HG03354 (cell line): ENCODE data around the gene ALDH1B1.

ENCODE experiments used
- ATAC-seq: cut with Tn5 transposase; IDR thresholded peaks from one replicate; pipeline ENCODE4 v1.9.1; 2021; ENCODE audit warnings: mild to moderate bottlenecking; ENCODE audit not compliant: unreplicated experiment, poor library complexity, severe bottlenecking

ALDH1B1 gene

GRCh38 chr9:38392235-38393127 lies at the start of gene ALDH1B1:
Gene ALDH1B1, plus strand, starts transcription at chr9:38392702. Its CDS starts 3,047 bp downstream, at chr9:38395749.
- peak; percentile 99 for ATAC-seq

GRCh38 chr9:38343037-38343436 lies 49.5 kb upstream of the ALDH1B1 start:
- ATAC-seq = no peak

GRCh38 chr9:38343552-38343951 lies 49.0 kb upstream of the ALDH1B1 start:
- no peak for ATAC-seq

GRCh38 chr9:38344566-38345324 lies 47.8 kb upstream of the ALDH1B1 start:
- no peak for ATAC-seq

- no peak for ATAC-seq
These were observed 46.4 kb upstream of the ALDH1B1 start for GRCh38 chr9:38345851-38346755.

GRCh38 chr9:38346811-38347210 lies 45.7 kb upstream of the ALDH1B1 start:
- no peak for ATAC-seq

- no peak for ATAC-seq
These were observed 45.2 kb upstream of the ALDH1B1 start for GRCh38 chr9:38347271-38347671.

- ATAC-seq = no peak
These were observed 44.6 kb upstream of the ALDH1B1 start for GRCh38 chr9:38347946-38348345.

GRCh38 chr9:38350529-38350928 lies 42.0 kb upstream of the ALDH1B1 start:
- ATAC-seq = no peak

GRCh38 chr9:38352530-38353328 lies 39.8 kb upstream of the ALDH1B1 start:
- ATAC-seq = no peak

GRCh38 chr9:38355115-38355514 lies 37.4 kb upstream of the ALDH1B1 start:
- ATAC-seq = no peak

GRCh38 chr9:38355517-38356120 lies 36.9 kb upstream of the ALDH1B1 start:
- ATAC-seq = no peak

GRCh38 chr9:38356851-38357250 lies 35.7 kb upstream of the ALDH1B1 start:
- ATAC-seq = no peak

GRCh38 chr9:38357350-38358114 lies 35.0 kb upstream of the ALDH1B1 start:
- no peak for ATAC-seq

GRCh38 chr9:38358390-38359296 lies 33.9 kb upstream of the ALDH1B1 start:
- no peak for ATAC-seq

GRCh38 chr9:38359297-38359653 lies 33.2 kb upstream of the ALDH1B1 start:
- no peak for ATAC-seq
